ENCODE measurements around the gene SLC38A10. TPM values are rescaled to one million over a fixed set of nuclear protein-coding genes. Genes with fewer than 3 reads are reported as not detected.

Gene SLC38A10
- 50.1 to 81.6 TPM (median 79.1 TPM) in 5 replicates for total RNA-seq (2022; extraction: Qiagen RNA extraction)

DNA sequence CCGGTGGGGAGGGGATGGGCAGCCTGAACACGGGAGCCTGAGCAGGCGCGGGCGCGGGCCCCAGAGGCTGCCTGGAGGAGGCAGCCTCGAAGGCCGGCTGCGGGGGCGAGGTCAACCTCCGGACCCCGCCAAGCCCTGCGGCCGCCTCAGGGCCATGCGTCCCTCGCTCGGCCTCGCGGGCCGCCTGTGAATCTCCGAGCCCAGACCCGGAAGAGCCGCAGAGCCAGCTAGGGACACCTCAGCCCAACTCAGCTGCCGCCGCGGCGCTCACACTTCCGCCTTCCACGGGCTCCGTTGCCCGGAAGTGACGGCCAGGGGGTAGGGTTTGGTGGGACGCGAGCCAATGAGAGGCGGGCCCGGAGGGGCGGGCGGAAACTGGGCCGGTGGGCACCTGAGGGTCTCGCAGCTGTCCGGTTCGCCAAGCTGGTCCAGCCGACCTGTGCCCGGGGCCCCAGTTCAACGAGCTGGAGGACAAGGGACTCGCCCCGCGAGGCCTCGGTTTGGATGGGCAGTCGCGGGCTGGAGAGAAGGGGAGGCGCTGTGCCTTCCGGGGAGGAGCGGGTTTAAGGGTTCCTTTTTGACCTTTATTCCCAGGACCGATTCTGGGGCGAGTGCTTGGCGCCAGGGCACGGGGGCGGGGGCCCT lies at the start of gene SLC38A10:
Gene SLC38A10, minus strand, starts transcription at position 277 of the 645 bp plus-strand sequence. CDS start 386 bp downstream, outside the sequence.

GRCh38 chr17:81238815-81239713 lies 56.0 kb downstream of the SLC38A10 start, which contains the start of the genes NDUFAF8 and TEPSIN:
TSS of gene NDUFAF8 (plus strand) at chr17:81239318. CDS start at chr17:81239364, 46 bp downstream.
TSS of gene TEPSIN (minus strand) at chr17:81239055. CDS start at chr17:81239033, 22 bp downstream.

GRCh38 chr17:81222906-81223761 lies 72.0 kb downstream of the SLC38A10 start, which contains the start of gene CEP131:
TSS of gene CEP131 (minus strand) at chr17:81222965. CDS start at chr17:81220056, 2,909 bp downstream.

Other genes starting within 250 kb of the SLC38A10 start
- not detected in 5 replicates for gene PVALEF, start 129.8 kb downstream of the SLC38A10 start, total RNA-seq (2022; extraction: Qiagen RNA extraction)
- 0.23 to 0.66 TPM (median 0.60 TPM) in 5 replicates for gene AATK, start 129.1 kb downstream of the SLC38A10 start, total RNA-seq (2022; extraction: Qiagen RNA extraction)
- 6.4 to 9.2 TPM (median 8.7 TPM) in 5 replicates for gene CEP131, start 72.3 kb downstream of the SLC38A10 start, total RNA-seq (2022; extraction: Qiagen RNA extraction)
- 16.2 to 34.3 TPM (median 32.5 TPM) in 5 replicates for gene TEPSIN, start 56.3 kb downstream of the SLC38A10 start, total RNA-seq (2022; extraction: Qiagen RNA extraction)
- gene NDUFAF8, start 56.0 kb downstream of the SLC38A10 start, total RNA-seq (2022; extraction: Qiagen RNA extraction), result 97.3 to 237 TPM (median 217 TPM) in 5 replicates
- gene BAHCC1, start 100.2 kb upstream of the SLC38A10 start, total RNA-seq (2022; extraction: Qiagen RNA extraction), result 8.4 to 15.2 TPM (median 13.6 TPM) in 5 replicates
- gene ACTG1, start 217.5 kb upstream of the SLC38A10 start, total RNA-seq (2022; extraction: Qiagen RNA extraction), result 4,859 to 6,885 TPM (median 5,562 TPM) in 5 replicates
- gene FSCN2, start 233.1 kb upstream of the SLC38A10 start, total RNA-seq (2022; extraction: Qiagen RNA extraction), result 0.84 to 1.6 TPM (median 1.2 TPM) in 5 replicates

All from A549 treated with CORT108297 at 1 μM for 4 hours (cell line).